Urinary bladder (tissue), 4 donors: Measurements from ENCODE around the gene SRP72. TPM values are rescaled to one million over a fixed set of nuclear protein-coding genes. Genes with fewer than 3 reads are reported as not detected.

Experiments used
- DNase-seq: peaks from one replicate; pipeline ENCODE4 v3.0.0-alpha.2; 2015; ENCODE audit errors: extremely low spot score
- H3K27ac ChIP-seq: one replicate; pipeline ENCODE4 v1.5.1; 2013; ENCODE audit warnings: low read depth, mild to moderate bottlenecking, moderate library complexity
- H3K36me3 ChIP-seq: one replicate; pipeline ENCODE4 v1.6.1; 2013; ENCODE audit warnings: mild to moderate bottlenecking, moderate library complexity; ENCODE audit not compliant: insufficient read depth
- H3K4me1 ChIP-seq: one replicate; pipeline ENCODE4 v1.6.1; 2013; ENCODE audit warnings: mild to moderate bottlenecking, moderate library complexity; ENCODE audit not compliant: insufficient read depth
- H3K4me3 ChIP-seq: one replicate; pipeline ENCODE4 v1.5.1; 2013; ENCODE audit warnings: low read depth, low read length
- whole genome bisulfite sequencing: extraction: QIAGEN DNeasy Blood & Tissue Kit; methylation state at CpG from one replicate; pipeline ENCODE4 v1.1.7; 2013; 5-methylcytosine and 5-hydroxymethylcytosine counted together
- polyA plus RNA-seq: library from polyadenylated mRNA; stranded (reverse); fragments of 200-250 nt; gene quantifications from one replicate; pipeline ENCODE4 v1.2.3, GENCODE V29; 2013
- total RNA-seq: library from RNA; depleted of rRNA; stranded (reverse); fragments of >200 nt; gene quantifications from one replicate; pipeline ENCODE4 v1.2.3, GENCODE V29; 2014
- donor health status: healthy with polysubstance abuse.
- donor health status: healthy.

The SRP72 gene
- total and polyA plus RNA-seq, 2 donors, result 47.6 to 70.4 TPM

GRCh38 chr4:56477192-56477702 is 9.8 kb downstream of the SRP72 start:
- H3K36me3 ChIP-seq, result peaks cover 3% of the 10 kb centered on the region
- no peaks in the 10 kb centered on the region for H3K4me1 ChIP-seq
- no peak overlapping the region for H3K4me3 ChIP-seq
- DNase-seq, result no peak
- 96% methylated on average over 5 of the region's 5 CpGs for WGBS
- no peak overlapping the region for H3K27ac ChIP-seq

DNA sequence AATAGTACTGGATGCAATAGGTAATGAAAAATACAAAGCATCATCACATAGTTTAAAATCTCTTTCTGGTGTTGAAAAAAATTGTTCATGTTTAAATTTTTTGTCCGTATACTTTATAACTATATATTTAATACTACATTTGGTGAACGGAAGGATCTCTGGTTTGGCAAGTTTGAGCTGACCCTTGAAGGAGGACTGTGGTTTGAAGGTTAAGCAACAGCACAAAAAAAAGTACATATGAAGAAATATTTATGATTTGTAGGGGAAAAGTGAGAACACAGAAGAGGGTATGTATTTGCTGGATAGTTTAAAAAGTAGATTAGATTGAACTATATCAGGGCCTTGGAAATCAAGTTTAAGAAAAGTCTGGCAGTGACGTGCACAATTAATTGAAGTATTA is 13.3 kb downstream of the SRP72 start:
- no peak overlapping the region for H3K27ac ChIP-seq
- peaks cover 1% of the 10 kb centered on the region for H3K36me3 ChIP-seq
- no peaks in the 10 kb centered on the region for H3K4me1 ChIP-seq
- no peak for DNase-seq
- WGBS, result 91% methylated on average over 3 of the region's 3 CpGs
- H3K4me3 ChIP-seq, result no peak overlapping the region

- H3K27ac ChIP-seq, result no peak overlapping the region
- no peak overlapping the region for H3K4me3 ChIP-seq
- no peaks in the 10 kb centered on the region for H3K4me1 ChIP-seq
- WGBS, result 97% methylated on average over 1 of the region's 1 CpG
- H3K36me3 ChIP-seq, result peaks cover 5% of the 10 kb centered on the region
- DNase-seq, result no peak
Measured at GRCh38 chr4:56496241-56496640, 28.8 kb downstream of the SRP72 start.

DNA sequence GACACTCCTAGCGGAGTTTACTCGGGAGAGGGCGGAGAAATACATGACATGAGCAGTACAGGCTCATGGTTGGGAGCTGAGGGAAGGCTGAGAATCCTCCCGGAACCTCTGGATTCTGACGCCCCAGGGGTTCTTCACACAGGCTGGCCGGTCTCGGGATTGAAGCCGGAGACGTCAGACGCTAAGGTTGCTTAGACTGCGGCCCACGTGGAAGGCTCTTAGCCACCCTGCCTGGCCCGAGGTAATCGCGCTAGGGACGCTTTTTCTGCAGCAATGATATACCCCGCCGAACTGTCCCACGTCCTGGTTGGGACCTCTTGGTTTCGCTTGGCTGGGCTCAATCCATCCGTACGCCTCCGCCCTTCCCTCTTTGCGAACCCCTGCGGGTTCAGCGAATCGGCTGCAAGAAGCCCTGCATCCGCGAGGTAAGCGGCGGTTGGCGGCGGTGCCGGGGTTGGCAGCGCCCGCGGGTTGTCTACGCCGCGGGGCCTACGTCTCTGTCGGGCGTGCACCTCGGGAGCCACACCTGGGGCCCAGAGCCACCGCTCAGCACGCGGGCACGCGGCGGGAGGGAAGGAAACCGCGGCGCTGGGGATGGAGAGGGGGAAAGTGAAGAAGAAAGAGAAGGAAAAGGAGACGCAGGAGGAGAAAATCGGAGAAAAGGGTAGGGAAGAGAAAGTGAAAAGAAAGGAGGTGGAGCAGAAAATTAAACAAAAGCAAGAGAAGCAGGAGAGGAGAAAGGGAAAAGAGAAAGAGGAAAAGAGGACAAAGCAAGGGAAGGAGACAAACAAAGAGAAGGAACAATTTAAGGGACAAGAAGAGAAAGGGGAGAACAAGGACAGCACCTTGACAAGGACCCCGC is 38.1 kb downstream of the SRP72 start, which contains the start of gene ARL9:
ARL9 (plus strand) TSS at position 523 of the 862 bp plus-strand sequence; CDS start at position 595, 72 bp downstream.
- no peaks in the 10 kb centered on the region for H3K4me1 ChIP-seq
- peak within 1 kb of the TSS; percentile 53 for H3K4me3 ChIP-seq
- DNase-seq, result peak; percentile 13
- peak within 1 kb of the TSS; percentile 46 for H3K27ac ChIP-seq
- WGBS, result 3% methylated on average over 56 of the region's 56 CpGs
- H3K36me3 ChIP-seq, result no peaks in the 10 kb centered on the region

DNA sequence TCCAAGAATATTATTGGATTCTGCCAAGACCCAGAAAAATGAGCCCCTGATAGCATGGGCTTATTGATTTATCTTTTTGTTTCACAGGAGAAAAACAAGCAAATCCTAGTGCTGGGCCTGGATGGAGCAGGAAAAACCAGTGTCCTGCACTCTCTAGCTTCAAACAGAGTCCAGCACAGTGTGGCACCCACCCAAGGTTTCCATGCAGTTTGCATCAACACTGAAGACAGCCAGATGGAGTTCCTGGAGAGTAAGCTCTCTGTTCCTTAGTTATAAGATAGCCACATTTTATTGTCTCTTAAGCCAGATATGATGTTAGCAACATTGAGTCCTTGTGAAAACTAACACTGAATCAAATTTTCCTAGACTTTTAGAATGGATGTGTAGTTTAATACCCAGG is 43.7 kb downstream of the SRP72 start:
- Histone ChIP-seq H3K4me1 (no peaks in the 10 kb centered on the region), H3K27ac (no peak overlapping the region), H3K36me3 (no peaks in the 10 kb centered on the region), H3K4me3 (no peak overlapping the region)
- peak; percentile 62 for DNase-seq

DNA sequence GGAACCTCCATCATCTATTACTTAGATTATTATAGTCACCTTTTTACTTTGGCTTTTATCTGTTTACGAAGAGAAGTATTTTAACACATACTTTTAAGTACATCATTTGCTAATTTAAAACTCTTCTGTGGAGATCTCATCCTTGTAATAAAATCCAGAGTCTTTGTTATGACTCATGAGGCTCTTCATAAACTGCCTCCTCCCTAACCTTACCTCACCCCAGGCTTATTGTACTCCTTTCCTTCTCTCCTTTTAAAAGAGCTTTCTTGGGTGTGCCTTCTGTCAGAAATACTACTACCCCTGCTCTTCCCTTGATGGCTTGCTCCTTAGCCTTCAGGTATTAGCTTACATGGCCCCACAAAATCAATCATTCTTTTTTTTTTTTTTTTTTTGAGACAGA is 44.7 kb downstream of the SRP72 start:
- no peaks in the 10 kb centered on the region for H3K36me3 ChIP-seq
- 42% methylated on average over 1 of the region's 1 CpG for WGBS
- no peak overlapping the region for H3K27ac ChIP-seq
- no peaks in the 10 kb centered on the region for H3K4me1 ChIP-seq
- H3K4me3 ChIP-seq, result no peak overlapping the region
- no peak for DNase-seq

- 70% methylated on average over 2 of the region's 2 CpGs for WGBS
- H3K4me3 ChIP-seq, result no peak overlapping the region
- H3K27ac ChIP-seq, result no peak overlapping the region
- no peaks in the 10 kb centered on the region for H3K4me1 ChIP-seq
- H3K36me3 ChIP-seq, result no peaks in the 10 kb centered on the region
- DNase-seq, result no peak
Measured at GRCh38 chr4:56513517-56513916, 46.1 kb downstream of the SRP72 start.

DNA sequence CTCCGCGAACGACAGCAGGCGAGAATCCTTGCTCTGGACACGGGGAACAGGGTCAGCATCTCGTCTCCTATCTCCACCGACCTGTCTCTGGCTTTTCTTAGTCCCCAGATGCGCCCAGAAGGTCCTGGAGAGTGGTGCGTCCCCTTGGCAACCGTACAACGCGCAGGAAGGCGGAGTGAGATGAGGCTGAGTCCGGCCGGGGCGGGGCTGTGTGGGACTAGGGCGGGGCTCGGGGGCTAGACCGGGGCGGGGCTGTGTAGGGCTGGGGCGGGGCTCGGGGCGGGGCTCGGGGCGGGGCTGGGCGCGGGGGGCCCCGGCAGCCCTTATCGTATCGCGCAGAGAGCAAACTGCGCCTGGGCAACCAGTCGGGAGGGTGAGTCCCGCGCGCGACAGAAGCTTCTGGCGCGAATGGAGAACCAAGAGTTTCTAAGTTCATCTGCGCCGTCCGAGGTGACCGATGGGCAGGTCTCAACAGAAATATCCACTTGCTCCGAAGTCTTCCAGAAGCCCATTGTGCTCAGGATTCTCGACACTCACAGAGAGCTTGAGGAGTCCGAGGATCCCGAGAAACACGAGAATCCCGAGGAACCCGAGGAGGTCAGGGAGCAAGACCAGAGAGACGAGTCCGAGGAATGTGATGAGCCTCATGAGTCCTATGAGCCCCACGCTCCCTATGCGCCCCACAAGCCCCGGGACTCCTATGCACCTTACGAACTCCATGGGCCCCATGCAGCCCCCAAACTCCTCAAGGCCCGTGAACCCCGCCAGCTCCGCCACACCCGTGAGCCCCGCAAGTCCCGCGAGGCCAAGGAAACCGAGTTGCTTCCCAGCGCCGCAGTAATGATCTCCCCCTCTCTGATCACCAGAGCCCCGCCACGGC is 63.1 kb downstream of the SRP72 start:
- no peaks in the 10 kb centered on the region for H3K36me3 ChIP-seq
- peak overlapping the region; percentile 32 for H3K4me3 ChIP-seq
- H3K27ac ChIP-seq, result no peak overlapping the region
- WGBS, result 2% methylated on average over 68 of the region's 68 CpGs
- H3K4me1 ChIP-seq, result no peaks in the 10 kb centered on the region
- DNase-seq, result peak; percentile 66

DNA sequence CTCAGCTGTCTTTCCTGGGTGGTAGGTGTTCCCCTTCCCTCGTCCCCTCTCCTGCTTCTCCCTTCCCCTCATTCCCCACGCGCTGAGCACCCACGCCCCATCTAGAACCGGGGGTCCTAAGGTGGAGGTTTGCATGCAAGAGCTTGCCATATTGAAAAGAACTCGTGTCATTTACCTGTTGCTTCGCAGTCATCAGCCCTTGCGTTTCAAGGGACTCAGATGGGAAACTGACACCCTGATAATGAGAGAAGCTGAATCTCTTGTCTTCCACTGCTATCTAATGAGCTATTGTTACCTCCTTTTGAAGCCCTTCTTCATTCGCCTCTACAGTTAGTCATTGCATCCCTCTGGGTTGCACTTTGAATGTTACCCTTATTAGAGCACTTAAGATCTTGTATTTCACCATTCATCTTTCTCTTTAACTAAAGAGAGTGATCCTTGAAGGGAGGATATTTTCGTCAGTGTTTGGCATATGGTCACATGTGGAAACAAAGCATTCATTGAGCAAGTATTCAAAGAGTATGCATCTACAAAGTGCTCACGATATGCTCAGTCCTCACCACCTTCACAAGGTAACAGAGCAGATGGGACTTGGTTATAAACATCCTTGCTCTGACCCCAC is 63.8 kb downstream of the SRP72 start:
- no peaks in the 10 kb centered on the region for H3K36me3 ChIP-seq

GRCh38 chr4:56531823-56532222 is 64.4 kb downstream of the SRP72 start:
- Histone ChIP-seq H3K27ac (no peak overlapping the region), H3K36me3 (no peaks in the 10 kb centered on the region), H3K4me1 (no peaks in the 10 kb centered on the region), H3K4me3 (no peak overlapping the region)
- DNase-seq, result no peak
- WGBS, result 80% methylated on average over 4 of the region's 4 CpGs

More for the DNA sequence above, 63.8 kb downstream of the SRP72 start:
- no peak for DNase-seq
- Histone ChIP-seq H3K4me3 (peak overlapping the region; percentile 32), H3K4me1 (no peaks in the 10 kb centered on the region), H3K27ac (no peak overlapping the region)
- 36% methylated on average over 11 of the region's 11 CpGs for WGBS

DNA sequence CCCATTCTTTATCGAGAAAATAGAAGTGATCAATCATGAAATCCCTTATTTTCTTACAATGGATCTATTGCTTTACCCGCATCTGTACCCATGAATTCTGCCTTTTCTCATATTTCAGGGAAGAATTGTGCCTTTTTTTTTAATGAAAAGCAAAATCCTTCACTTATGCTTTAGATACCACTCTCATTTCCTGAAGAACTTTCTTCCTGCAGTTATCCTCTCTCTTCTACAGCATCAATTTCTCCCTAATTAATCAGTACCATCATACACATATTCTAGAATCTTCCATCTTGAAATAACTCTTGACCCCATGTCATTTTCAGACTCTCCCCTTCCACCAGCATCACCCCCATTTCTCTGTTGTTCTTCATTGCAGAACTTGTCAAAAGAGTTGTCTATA is 64.8 kb downstream of the SRP72 start:
- DNase-seq, result no peak
- Histone ChIP-seq H3K4me3 (no peak overlapping the region), H3K36me3 (no peaks in the 10 kb centered on the region), H3K4me1 (no peaks in the 10 kb centered on the region), H3K27ac (no peak overlapping the region)
- WGBS, result 94% methylated on average over 2 of the region's 2 CpGs

GRCh38 chr4:56535915-56536314 is 68.5 kb downstream of the SRP72 start:
- DNase-seq, result no peak

DNA sequence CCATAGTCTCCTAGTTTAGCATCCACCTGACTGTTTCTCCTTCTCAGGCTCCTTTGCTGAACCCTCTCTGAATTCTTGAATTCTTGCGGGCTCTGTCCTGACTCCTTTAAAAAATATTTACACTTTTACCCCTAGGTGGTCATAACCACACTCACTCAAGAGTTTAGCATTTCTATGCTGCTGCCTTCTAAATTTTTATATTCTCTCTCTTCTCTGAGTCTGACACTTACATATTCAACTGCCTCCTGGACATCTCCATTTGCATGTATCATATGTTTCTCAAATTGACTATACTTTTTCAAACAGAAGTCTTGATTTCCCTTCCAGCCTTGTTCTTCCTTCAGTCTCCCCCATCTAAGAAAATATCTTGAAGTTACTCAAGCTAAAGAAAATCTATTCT is 69.7 kb downstream of the SRP72 start:
- no peak for DNase-seq
- Histone ChIP-seq H3K4me3 (no peak overlapping the region), H3K36me3 (no peaks in the 10 kb centered on the region), H3K4me1 (no peaks in the 10 kb centered on the region), H3K27ac (no peak overlapping the region)
- WGBS, result 95% methylated on average over 1 of the region's 1 CpG

More at GRCh38 chr4:56535915-56536314, 68.5 kb downstream of the SRP72 start:
- H3K4me1 ChIP-seq, result no peaks in the 10 kb centered on the region
- WGBS, result 82% methylated on average over 7 of the region's 7 CpGs
- H3K36me3 ChIP-seq, result no peaks in the 10 kb centered on the region
- no peak overlapping the region for H3K27ac ChIP-seq
- H3K4me3 ChIP-seq, result no peak overlapping the region
